Astrocyte (in vitro differentiated cells and primary cell): ENCODE measurements around the gene WDR86.

Experiments used
- EZH2 ChIP-seq: IDR thresholded peaks from 2 replicates; pipeline ENCODE4 v1.6.1; 2012; ENCODE audit warnings: mild to moderate bottlenecking, low read length, inconsistent platforms; ENCODE audit not compliant: insufficient read depth
- TF ChIP-seq, protein P1 (sequence below): IDR thresholded peaks from 2 replicates; pipeline ENCODE4 v1.5.1; 2011; ENCODE audit warnings: low read depth, mild to moderate bottlenecking, inconsistent platforms, low read length, moderate library complexity; ENCODE audit not compliant: insufficient read depth

DNA sequence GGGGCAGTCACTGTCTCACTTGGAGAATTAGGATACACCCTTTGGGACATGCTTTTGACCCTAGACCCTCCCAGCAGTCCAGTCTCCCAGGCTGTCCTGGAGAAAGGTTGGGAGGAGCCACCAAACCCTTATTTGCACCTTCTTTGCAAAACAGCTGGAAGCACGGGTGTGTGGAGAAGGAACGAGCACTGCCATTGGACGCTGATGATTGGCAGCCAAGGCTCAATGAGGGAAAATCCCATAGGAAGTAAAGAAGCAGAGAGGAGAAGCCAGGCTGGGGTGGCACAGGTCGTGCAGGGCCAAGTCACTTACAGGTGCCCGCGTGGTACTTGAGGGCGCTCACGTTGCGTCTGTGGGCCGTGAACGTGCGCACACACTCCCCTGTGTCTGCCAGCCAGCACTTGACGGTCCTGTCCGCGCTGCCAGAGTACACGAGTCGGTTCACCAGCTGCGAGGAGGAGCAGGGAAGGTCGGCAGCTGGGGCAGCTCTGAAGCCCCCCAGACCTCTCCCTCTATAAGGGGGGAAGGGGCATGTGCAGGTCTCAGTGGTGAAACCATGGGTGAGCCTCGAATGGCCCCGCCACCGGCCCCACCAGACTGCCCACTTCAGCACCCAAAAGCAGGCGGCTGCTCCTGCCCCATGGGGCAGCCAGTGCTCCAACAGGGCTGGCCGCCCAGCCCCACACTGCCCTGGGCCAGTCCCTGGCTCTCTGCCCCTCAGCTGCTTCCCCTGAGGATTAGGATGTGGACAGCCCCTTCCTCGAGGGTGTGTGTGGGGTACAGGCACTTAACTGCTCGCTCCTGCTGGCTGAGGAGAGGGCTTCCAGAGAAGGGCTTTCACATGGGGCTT lies 24.8 kb downstream of the WDR86 start:
- TF ChIP-seq, protein P1, sequence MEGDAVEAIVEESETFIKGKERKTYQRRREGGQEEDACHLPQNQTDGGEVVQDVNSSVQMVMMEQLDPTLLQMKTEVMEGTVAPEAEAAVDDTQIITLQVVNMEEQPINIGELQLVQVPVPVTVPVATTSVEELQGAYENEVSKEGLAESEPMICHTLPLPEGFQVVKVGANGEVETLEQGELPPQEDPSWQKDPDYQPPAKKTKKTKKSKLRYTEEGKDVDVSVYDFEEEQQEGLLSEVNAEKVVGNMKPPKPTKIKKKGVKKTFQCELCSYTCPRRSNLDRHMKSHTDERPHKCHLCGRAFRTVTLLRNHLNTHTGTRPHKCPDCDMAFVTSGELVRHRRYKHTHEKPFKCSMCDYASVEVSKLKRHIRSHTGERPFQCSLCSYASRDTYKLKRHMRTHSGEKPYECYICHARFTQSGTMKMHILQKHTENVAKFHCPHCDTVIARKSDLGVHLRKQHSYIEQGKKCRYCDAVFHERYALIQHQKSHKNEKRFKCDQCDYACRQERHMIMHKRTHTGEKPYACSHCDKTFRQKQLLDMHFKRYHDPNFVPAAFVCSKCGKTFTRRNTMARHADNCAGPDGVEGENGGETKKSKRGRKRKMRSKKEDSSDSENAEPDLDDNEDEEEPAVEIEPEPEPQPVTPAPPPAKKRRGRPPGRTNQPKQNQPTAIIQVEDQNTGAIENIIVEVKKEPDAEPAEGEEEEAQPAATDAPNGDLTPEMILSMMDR: no peak
- TF ChIP-seq EZH2: no peak
